GM12878 (cell line): ENCODE data around the gene UCP1. TPM values are rescaled to one million over a fixed set of nuclear protein-coding genes. Genes with fewer than 3 reads are reported as not detected.

ENCODE experiments used
- ATAC-seq: fragments of 200-7000 bp; cut with Tn5 transposase; 3 replicates; pipeline ENCODE4 v1.9.1; 2020; ENCODE audit warnings: mild to moderate bottlenecking, moderate library complexity
- BruUV-seq: library from RNA; stranded (reverse); fragments of 400-500 nt; replicated peaks from 2 replicates; lab custom pipeline; 2021; lab: Mats Ljungman, UMichigan
- CTCF ChIA-PET: fragments of 300-600 bp; sonication (Branson Sonifier 250); formaldehyde crosslinking; extraction: SDS; loops from one replicate; lab custom pipeline; 2021; ENCODE audit warnings: inconsistent platforms; lab: Yijun Ruan, JAX
- POLR2A ChIA-PET: fragments of 350-600 bp; formaldehyde crosslinking; extraction: SDS; loops from one replicate; lab custom pipeline; 2021; ENCODE audit warnings: inconsistent platforms; lab: Charles Lee
- RAD21 ChIA-PET: fragments of 300-600 bp; sonication (Branson Sonifier 250); formaldehyde crosslinking; loops from one replicate; lab custom pipeline; 2023; ENCODE audit warnings: antibody characterized with exemption; ENCODE audit not compliant: unreplicated experiment; lab: Charles Lee
- SMC1A ChIA-PET: fragments of 300-600 bp; sonication (Branson Sonifier 250); formaldehyde crosslinking; loops from one replicate; lab custom pipeline; 2023; ENCODE audit not compliant: unreplicated experiment, uncharacterized antibody; lab: Charles Lee
- DNase-seq: peaks from one replicate; pipeline ENCODE4 v3.0.0-alpha.2; 2011; ENCODE audit warnings: low read depth, low spot score
- FAIRE-seq: peaks from 3 replicates; lab custom pipeline; 2011; peaks lifted over from hg19 to GRCh38; lab: Jason Lieb, UNC
- H2AFZ ChIP-seq: 2 replicates; pipeline ENCODE4 v1.6.0; 2011; ENCODE audit warnings: low read depth, low read length, control low read depth; ENCODE audit not compliant: control insufficient read depth
- H3K27ac ChIP-seq: 2 replicates; pipeline ENCODE4 v1.5.1; 2011; ENCODE audit warnings: control low read depth; ENCODE audit not compliant: control insufficient read depth, insufficient read depth
- H3K27me3 ChIP-seq, 2 experiments: replicated peaks in 1 of 2; 2 replicates each; pipeline versions ENCODE4 v1.6.0 to v1.6.1; 2011; ENCODE audit warnings: low read length in 1 of 2; ENCODE audit not compliant: control insufficient read depth in 2 of 2, insufficient read depth in 2 of 2
- H3K36me3 ChIP-seq, 2 experiments: 2 replicates each; pipeline ENCODE4 v1.5.1; 2011; ENCODE audit warnings: low read length in 1 of 2; ENCODE audit not compliant: control insufficient read depth in 2 of 2, insufficient read depth in 2 of 2
- H3K4me1 ChIP-seq: 2 replicates; pipeline ENCODE4 v1.6.1; 2011; ENCODE audit warnings: mild to moderate bottlenecking, low read length, moderate library complexity, mixed read lengths; ENCODE audit not compliant: control insufficient read depth, insufficient read depth
- H3K4me2 ChIP-seq: 2 replicates; pipeline ENCODE4 v1.6.0; 2011; ENCODE audit warnings: control low read depth; ENCODE audit not compliant: control insufficient read depth, insufficient read depth
- H3K4me3 ChIP-seq: fragments of 200-600 bp; sonication (generic); 2 replicates; pipeline ENCODE4 v1.5.1; 2016
- H3K79me2 ChIP-seq: 2 replicates; pipeline ENCODE4 v1.6.0; 2011; ENCODE audit warnings: low read length; ENCODE audit not compliant: control insufficient read depth, insufficient read depth
- H3K9ac ChIP-seq: 2 replicates; pipeline ENCODE4 v1.8.0; 2011; ENCODE audit warnings: low read length, control low read depth, mixed read lengths; ENCODE audit not compliant: control insufficient read depth, insufficient read depth
- H3K9me3 ChIP-seq: replicated peaks from 3 replicates; pipeline ENCODE4 v1.5.1; 2011; ENCODE audit warnings: mild to moderate bottlenecking, low read length; ENCODE audit not compliant: control insufficient read depth, insufficient read depth
- H4K20me1 ChIP-seq: 2 replicates; pipeline ENCODE4 v1.6.0; 2011; ENCODE audit not compliant: control insufficient read depth, insufficient read depth
- HDAC2 ChIP-seq: fragments of 200-600 bp; sonication (generic); IDR thresholded peaks from 2 replicates; pipeline ENCODE4 v1.6.1; 2017
- SUZ12 ChIP-seq: fragments of 200-600 bp; sonication (generic); IDR thresholded peaks from one replicate; pipeline ENCODE4 v1.6.1; 2018; ENCODE audit warnings: antibody characterized with exemption, mild to moderate bottlenecking; ENCODE audit not compliant: unreplicated experiment
- WRNIP1 ChIP-seq: IDR thresholded peaks from 2 replicates; pipeline ENCODE4 v1.6.1; 2011; ENCODE audit warnings: low read depth, low read length, improper control_type of control experiment, borderline replicate concordance
- WGBS: methylation state at CpG from one replicate; pipeline ENCODE4 v1.1.6; 2016; ENCODE audit warnings: low lambda C conversion rate; ENCODE audit not compliant: insufficient replicate concordance, insufficient coverage; ENCODE audit errors: missing lambda C conversion rate; 5-methylcytosine and 5-hydroxymethylcytosine counted together
- in situ Hi-C: fragments of 300-500 bp; cut with MboI; formaldehyde crosslinking; loops from 9 replicates; pipeline ENCODE4 v1.14.3; 2018; ENCODE audit warnings: mixed read lengths
- intact Hi-C: fragments of 100-400 bp; cut with micrococcal nuclease; formaldehyde crosslinking; loops from one replicate; pipeline ENCODE4 v1.14.2; 2022; ENCODE audit not compliant: unreplicated experiment
- polyA plus RNA-seq, 11 experiments: library from polyadenylated mRNA; depleted of rRNA in 4 of 11; unstranded in 6 of 11; stranded (reverse) in 5 of 11; fragments of >200 nt; fragmentation: Nextera tagmentation in 4 of 11; fragmentation: Illumina TruSeq in 1 of 11; extraction: Ambion mirVana in 4 of 11; extraction: Trizol in 1 of 11; gene quantifications; 1 replicate in 1 of 11; 2 replicates in 10 of 11; pipeline versions ENCODE4 v1.2.1 to v1.2.3, GENCODE V29; 2011 to 2016; ENCODE audit warnings: inconsistent platforms in 2 of 11, missing spikeins in 2 of 11, low read depth in 1 of 11
- total RNA-seq, 4 experiments: library from RNA; depleted of rRNA in 3 of 4; stranded (reverse); fragments of >200 nt in 3 of 4; fragmentation: Illumina TruSeq in 1 of 4; extraction: Trizol in 1 of 4; gene quantifications; 2 replicates each; pipeline versions ENCODE4 v1.2.1 to v1.2.3, GENCODE V29; 2013 to 2021

UCP1 gene
- total and polyA plus RNA-seq, 10 of the 15 experiments (the other 5 are each of a cell fraction or from before 2014, with no cell fraction given), result not detected

GRCh38 chr4:140569307-140569638 lies 512 bp upstream of the UCP1 start:
- H3K27me3 ChIP-seq, result peaks cover 11 to 40% of the 10 kb centered on the region in 2 experiments
- H3K4me2 ChIP-seq, result no peak overlapping the region
- POLR2A ChIA-PET, result no interaction called here
- in situ Hi-C loops (no loop called here), intact Hi-C loops (no loop called here)
- H3K79me2 ChIP-seq, result no peaks in the 10 kb centered on the region
- BruUV-seq, result no TSS peak
- H4K20me1 ChIP-seq, result no peaks in the 10 kb centered on the region
- RAD21 ChIA-PET, result no interaction called here
- H3K36me3 ChIP-seq, result no peaks in the 10 kb centered on the region
- peaks cover 6% of the 10 kb centered on the region; the same call in 1 of the 2 replicates for H3K4me1 ChIP-seq
- no peak overlapping the region for H3K9ac ChIP-seq
- WGBS, result 55% methylated on average over 7 of the region's 7 CpGs
- peak; percentile 14 for TF ChIP-seq SUZ12
- TF ChIP-seq HDAC2, result no peak
- H3K27ac ChIP-seq, result no peak overlapping the region
- DNase-seq (no peak), ATAC-seq (no peak), FAIRE-seq (no peak)
- no peak overlapping the region for H2AFZ ChIP-seq
- H3K9me3 ChIP-seq, result peaks cover 3% of the 10 kb centered on the region; the same call in 2 of the 3 replicates
- H3K4me3 ChIP-seq, result no peak overlapping the region
- CTCF ChIA-PET, result no interaction called here
- SMC1A ChIA-PET, result no interaction called here

GRCh38 chr4:140559696-140560095 lies 9.1 kb downstream of the UCP1 start:
- SMC1A ChIA-PET, result no interaction called here
- FAIRE-seq, result no peak
- H3K27me3 ChIP-seq, result no peaks in the 10 kb centered on the region
- H3K9ac ChIP-seq, result no peak overlapping the region
- H4K20me1 ChIP-seq, result no peaks in the 10 kb centered on the region
- BruUV-seq, result no TSS peak
- ATAC-seq, result no peak
- no peak overlapping the region for H2AFZ ChIP-seq
- intact Hi-C loops, result no loop called here
- H3K36me3 ChIP-seq, result no peaks in the 10 kb centered on the region
- no peak overlapping the region for H3K27ac ChIP-seq
- no peak for DNase-seq
- H3K9me3 ChIP-seq, result no peaks in the 10 kb centered on the region
- TF ChIP-seq WRNIP1, result no peak
- CTCF ChIA-PET, result interaction anchor here (0.7 kb wide), 1 partner anchor 219 kb away, joined by 3 read pairs; no protein-coding TSS in a partner anchor
- in situ Hi-C loops, result no loop called here
- RAD21 ChIA-PET, result no interaction called here
- POLR2A ChIA-PET, result interaction anchor here (0.6 kb wide), 1 partner anchor 1080 kb away, joined by 3 read pairs; no protein-coding TSS in a partner anchor
- no peak overlapping the region for H3K4me3 ChIP-seq
- no peaks in the 10 kb centered on the region for H3K79me2 ChIP-seq
- 64% methylated on average over 5 of the region's 6 CpGs for WGBS
- no peak overlapping the region for H3K4me2 ChIP-seq
- peaks cover 10% of the 10 kb centered on the region for H3K4me1 ChIP-seq
